Kidney epithelial cell (primary cell): Measurements from ENCODE around the gene CSTF2. TPM values are rescaled to one million over a fixed set of nuclear protein-coding genes. Genes with fewer than 3 reads are reported as not detected.
A peak's percentile ranks its signal among the peaks of the same experiment; 100 is the strongest.
"Not testable (repeated sequence)": the region's sequence is repeated elsewhere in the genome, so short reads cannot be mapped to it uniquely, and the experiment has no call there.

Experiments
- DNase-seq: peaks from one replicate; pipeline ENCODE4 v3.0.0-alpha.2; 2010; ENCODE audit warnings: low read depth
- H3K27me3 ChIP-seq: 2 replicates; pipeline ENCODE4 v1.6.0; 2011; ENCODE audit warnings: low read length; ENCODE audit not compliant: control insufficient read depth, insufficient read depth
- H3K36me3 ChIP-seq: 2 replicates; pipeline ENCODE4 v1.5.1; 2011; ENCODE audit warnings: low read length; ENCODE audit not compliant: control insufficient read depth, insufficient read depth
- H3K4me3 ChIP-seq: 2 replicates; pipeline ENCODE4 v1.5.1; 2011; ENCODE audit warnings: low read depth, mild to moderate bottlenecking, control low read depth, low read length
- CTCF ChIP-seq: IDR thresholded peaks from 2 replicates; pipeline ENCODE4 v1.5.1; 2011; ENCODE audit warnings: mild to moderate bottlenecking, moderate library complexity, low read length, control low read depth, inconsistent platforms; ENCODE audit not compliant: insufficient read depth, poor library complexity, severe bottlenecking
- total RNA-seq: library from RNA; depleted of rRNA; stranded (reverse); fragments of >200 nt; gene quantifications from 2 replicates; pipeline ENCODE4 v1.2.3, GENCODE V29; 2015

Gene CSTF2
- total RNA-seq, result 31.0 and 31.1 TPM in 2 replicates

GRCh38 chrX:100819837-100820666 lies at the start of gene CSTF2:
CSTF2 (plus strand) TSS chrX:100820391; CDS start chrX:100820417, 26 bp downstream.
- no peak for TF ChIP-seq CTCF
- H3K4me3 ChIP-seq, result peak within 1 kb of the TSS; percentile 79
- peak; percentile 44 for DNase-seq
- H3K36me3 ChIP-seq, result no peaks in the 10 kb centered on the region
- no peaks in the 10 kb centered on the region for H3K27me3 ChIP-seq

GRCh38 chrX:100796371-100796770 lies 23.8 kb upstream of the CSTF2 start:
- H3K4me3 ChIP-seq, H3K27me3 ChIP-seq, H3K36me3 ChIP-seq, DNase-seq: not testable (repeated sequence)

GRCh38 chrX:100797359-100797758 lies 22.8 kb upstream of the CSTF2 start:
- no peak overlapping the region for H3K4me3 ChIP-seq
- TF ChIP-seq CTCF, result no peak
- H3K36me3 ChIP-seq, result no peaks in the 10 kb centered on the region
- DNase-seq, result no peak
- H3K27me3 ChIP-seq, result no peaks in the 10 kb centered on the region

- H3K27me3 ChIP-seq, result no peaks in the 10 kb centered on the region
- TF ChIP-seq CTCF, result no peak
- H3K36me3 ChIP-seq, result no peaks in the 10 kb centered on the region
- no peak overlapping the region for H3K4me3 ChIP-seq
- no peak for DNase-seq
These were observed 21.5 kb upstream of the CSTF2 start for GRCh38 chrX:100798484-100799214.

GRCh38 chrX:100802843-100803242 lies 17.3 kb upstream of the CSTF2 start:
- no peak for TF ChIP-seq CTCF
- Histone ChIP-seq H3K4me3 (no peak overlapping the region), H3K36me3 (no peaks in the 10 kb centered on the region), H3K27me3 (no peaks in the 10 kb centered on the region)
- DNase-seq, result no peak

- TF ChIP-seq CTCF, result no peak
- no peaks in the 10 kb centered on the region for H3K36me3 ChIP-seq
- DNase-seq, result no peak
- H3K4me3 ChIP-seq, result no peak overlapping the region
- H3K27me3 ChIP-seq, result no peaks in the 10 kb centered on the region
These were observed 15.4 kb upstream of the CSTF2 start for GRCh38 chrX:100804780-100805179.

GRCh38 chrX:100808265-100808664 lies 11.9 kb upstream of the CSTF2 start:
- DNase-seq, H3K4me3 ChIP-seq, H3K36me3 ChIP-seq: not testable (repeated sequence)

More at GRCh38 chrX:100808265-100808664, 11.9 kb upstream of the CSTF2 start:
- not testable (repeated sequence) for H3K27me3 ChIP-seq
